CD4-positive, alpha-beta T cell treated with Interleukin-2 at 100 ng/mL for 4 hours (primary cell): ENCODE results near the gene PAFAH1B1.
A peak's percentile ranks its signal among the peaks of the same experiment; 100 is the strongest.

Source experiments
- DNase-seq: peaks from one replicate; pipeline ENCODE4 v3.0.0-alpha.2; 2020; ENCODE audit warnings: low spot score

PAFAH1B1 gene

DNA sequence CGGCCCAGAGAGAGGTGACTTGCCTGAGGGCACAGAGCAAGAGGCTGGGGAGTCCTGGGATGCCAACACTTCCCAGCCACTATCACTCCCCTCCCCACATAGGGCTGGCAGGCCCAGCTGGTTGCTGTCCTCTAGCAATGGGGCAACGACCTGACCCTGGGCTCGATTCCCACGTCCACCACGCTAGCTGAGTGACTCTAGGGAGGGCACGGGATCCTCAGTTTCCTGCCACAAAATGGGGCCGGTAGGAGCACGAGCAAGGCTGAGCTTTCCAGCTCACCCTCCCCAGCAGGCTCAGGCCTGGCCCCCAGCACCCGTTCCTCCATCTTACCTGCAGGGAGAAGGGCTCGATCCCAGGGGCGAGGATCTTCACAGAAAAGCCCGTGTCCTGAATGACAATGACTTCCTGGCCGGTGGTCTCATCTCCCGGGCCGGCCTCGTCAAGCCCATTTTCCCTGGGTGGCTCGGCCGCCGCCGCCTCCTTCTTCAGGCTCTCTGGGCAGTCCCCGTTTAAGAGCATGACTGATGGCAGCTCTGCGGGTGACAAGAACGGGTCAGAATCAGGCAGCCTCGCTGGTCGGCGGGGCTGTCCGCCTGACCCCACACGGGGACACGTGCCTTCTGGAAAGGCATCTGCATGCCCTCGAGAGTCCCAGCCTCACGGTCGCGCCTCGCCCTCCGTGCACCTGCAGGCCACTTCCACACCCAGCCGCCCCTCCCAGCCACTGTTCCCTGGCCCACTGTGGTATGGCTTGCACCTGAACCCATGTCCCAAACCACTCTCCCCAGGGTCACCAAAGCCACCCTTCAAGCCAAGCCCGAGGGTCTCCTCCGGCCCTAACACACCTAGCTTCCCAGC, 110.8 kb downstream of the PAFAH1B1 start:
- no peak for DNase-seq

DNA sequence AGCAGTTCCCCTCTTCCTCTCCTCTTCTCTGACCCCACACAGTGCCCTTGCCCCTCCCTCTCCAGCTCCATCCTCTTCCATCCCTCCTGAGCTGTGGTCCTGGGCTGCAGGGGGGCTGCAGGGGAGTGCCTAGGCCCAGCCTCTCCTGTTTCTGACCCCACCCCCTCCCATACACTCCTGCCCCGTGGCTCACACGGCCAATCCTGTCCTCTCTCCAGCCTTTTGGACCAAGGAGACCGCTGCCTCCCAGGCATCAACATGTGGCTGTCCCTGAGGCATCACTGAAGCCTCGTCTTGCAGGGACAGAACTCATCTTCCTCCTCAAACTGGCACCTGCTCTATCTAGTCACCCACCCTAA, 111.4 kb downstream of the PAFAH1B1 start:
- no peak for DNase-seq

DNA sequence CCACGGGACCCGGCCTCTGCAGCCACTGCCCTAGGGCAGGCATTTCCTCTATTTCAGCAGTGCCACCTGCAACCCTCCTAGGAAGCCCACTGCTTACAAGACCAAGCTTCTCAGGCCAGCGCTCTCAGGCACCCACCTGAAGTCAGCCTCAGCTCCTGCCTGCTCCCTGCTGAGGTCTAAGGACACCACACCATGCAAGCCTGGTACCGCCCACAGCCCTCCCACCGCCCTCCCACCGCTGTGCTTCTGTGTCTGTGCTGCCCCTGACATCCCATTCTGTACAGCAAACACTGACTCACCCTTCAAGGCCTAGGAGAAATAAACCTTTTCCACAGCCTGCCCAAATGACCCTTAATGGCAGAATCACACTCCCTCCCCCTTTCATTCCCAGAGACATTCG, 111.8 kb downstream of the PAFAH1B1 start:
- no peak for DNase-seq

DNA sequence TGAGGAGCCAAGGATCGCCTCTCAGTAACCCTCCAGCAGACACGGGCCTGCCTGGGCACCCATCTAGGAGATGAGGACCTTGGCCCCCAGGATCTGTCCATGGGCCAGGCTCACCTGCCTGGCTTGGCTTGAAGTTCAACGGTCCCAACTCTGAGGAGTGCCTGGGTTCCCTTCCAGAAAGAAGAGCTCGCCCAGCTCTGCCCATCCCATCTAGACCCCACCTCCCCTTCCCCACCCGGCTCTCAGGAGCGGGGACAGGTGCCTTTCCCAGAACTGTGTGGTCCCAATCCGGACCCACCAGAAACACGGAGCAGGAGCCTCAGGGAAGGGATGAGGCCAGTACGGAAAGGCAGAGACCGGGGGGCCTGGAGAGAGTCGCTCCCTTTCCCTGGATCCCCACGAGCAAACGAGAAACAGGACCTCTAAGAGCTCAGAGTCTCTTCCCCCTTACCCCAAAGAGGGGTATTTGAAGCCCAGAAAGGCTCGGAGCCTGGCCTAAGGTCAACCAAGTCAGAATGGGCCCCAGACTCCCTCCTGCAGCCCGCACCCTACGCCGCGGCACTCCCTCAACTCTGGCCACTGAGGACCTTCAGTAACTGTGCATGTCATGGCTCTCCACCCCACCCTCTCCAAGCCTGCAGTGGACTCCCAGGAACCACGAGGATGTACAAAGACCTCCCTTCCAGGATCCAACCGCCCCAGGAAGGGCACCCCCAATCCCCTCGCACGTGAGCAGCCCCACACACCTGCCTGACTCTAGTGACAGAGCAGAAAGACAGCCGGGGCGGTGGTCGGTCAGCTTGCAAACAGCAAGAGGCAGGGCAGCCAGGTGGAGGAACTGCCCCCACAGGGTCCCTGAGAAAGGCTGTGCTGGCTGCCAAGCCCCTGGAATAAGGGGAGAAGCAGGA, 112.7 kb downstream of the PAFAH1B1 start:
- DNase-seq, result no peak

DNA sequence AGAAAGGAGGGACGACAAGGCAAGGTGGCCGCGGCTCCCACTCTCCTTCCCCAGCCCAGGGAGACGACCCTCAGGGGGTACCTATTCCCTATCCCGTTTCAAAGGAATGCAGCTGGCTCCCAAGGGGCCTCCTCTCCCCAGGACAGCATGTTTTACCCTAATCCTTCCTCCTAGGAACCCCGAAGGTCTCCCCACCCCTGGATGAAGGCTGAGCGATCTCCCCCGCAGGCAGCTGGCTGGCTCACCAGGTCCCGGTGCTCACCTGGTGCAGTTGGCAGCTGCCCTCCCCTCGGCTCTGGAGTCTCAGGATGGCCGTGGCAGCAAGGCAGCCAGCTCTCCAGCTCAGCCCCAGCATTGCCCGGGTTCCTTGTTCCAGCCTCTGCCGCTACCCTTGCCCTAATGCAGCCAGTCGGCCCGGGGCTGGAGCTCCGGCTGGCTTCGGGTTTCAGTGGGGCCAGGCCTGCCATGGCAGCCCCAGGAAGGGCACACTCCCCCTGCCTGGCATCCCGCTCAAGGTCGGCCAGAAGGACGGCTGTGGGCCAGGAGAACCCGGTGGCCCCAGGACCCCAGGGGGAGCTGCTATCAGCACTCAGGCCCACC, 113.6 kb downstream of the PAFAH1B1 start:
- DNase-seq, result no peak

DNA sequence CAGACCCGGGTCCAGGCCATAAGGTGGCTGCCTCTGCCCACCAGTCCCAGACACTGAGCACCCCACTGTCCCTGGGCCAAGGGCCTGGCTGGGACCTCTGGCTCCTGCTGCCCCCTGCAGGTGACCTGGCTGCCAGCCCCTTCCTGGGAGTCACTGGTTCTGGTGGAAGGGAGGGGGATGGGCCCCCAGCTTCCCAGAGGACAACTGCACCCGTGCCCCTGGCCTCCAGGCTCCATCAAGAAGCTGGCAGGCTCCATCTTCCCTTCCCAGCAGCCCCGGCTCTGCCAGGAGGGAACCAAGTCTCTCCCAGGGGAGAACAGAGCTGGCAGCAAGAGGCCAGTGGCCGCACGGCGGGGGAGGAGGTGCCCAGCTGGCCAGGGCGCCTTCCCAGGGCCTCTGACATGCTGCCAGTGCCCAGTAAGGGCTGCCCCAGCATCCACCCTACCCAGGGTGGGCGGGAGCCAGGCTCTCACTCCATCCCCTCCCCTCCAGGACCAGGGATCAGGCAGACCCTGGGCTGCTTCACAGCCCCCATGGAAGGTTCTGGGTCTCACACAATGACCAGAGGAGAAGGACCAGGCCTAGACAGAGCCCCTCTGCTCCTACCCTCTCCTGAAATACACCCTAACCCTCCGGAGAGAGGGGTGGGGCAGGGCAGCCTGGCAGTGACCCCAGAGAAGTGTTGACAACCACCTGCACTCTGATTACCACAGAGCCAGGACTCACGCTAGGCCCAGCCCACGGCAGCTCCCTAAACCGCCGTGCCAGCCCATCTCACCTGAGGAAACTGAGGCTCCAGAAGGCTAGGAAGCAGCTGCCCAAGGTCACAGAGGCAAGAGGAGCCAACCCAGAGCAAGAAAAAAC, 114.5 kb downstream of the PAFAH1B1 start:
- no peak for DNase-seq

DNA sequence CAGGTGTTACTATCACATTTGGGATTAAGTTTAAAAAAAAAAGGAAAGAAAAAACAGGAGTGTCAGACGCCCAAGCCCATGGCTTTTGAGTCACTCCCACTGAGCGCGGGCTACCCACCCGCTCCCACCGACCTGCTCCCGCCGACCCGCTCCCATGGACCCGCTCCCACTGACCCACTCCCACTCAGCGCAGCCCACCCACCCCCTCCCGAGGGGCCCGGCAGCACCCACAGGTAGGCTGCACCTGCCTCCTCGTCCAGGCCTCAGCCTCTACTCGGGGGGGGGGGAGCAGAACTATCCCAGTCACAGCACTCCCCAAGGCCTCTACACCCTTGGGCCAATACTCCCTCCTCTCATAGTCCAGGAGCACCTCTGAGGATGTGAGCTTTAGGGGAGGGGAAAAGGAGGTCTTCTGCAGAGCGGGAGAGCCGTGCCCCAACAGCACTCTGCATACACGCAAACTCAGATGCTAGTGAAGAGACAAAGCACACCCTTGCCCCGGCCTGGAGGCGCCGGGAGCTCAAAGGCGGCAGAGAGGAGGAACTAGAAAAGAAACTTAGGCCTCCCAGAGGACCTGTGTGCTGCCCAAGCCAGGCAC, 115.2 kb downstream of the PAFAH1B1 start:
- DNase-seq, result no peak

DNA sequence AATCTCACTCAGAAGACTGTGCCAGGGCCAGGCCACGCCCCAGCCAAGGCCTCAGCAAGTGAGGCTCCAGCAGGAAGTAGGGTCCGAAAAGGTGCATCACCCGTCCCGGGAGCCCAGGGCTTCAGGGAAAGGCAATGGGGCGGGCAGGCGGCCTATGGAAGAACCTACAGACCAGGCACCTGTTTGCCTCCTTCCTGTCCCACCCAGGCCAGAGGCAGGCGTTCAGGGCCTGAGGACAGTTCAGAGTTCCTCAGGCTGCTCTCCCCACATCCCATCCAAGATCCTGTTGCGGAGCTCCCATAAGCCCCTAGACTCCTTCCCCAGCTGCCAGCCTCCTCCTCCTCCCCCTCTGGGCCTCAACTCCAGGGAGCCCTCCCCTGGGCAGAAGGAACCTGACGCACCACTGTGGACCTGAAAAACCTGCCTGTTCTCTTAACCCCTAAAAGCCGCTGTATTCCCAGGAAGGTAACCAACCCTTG, 115.8 kb downstream of the PAFAH1B1 start:
- no peak for DNase-seq

DNA sequence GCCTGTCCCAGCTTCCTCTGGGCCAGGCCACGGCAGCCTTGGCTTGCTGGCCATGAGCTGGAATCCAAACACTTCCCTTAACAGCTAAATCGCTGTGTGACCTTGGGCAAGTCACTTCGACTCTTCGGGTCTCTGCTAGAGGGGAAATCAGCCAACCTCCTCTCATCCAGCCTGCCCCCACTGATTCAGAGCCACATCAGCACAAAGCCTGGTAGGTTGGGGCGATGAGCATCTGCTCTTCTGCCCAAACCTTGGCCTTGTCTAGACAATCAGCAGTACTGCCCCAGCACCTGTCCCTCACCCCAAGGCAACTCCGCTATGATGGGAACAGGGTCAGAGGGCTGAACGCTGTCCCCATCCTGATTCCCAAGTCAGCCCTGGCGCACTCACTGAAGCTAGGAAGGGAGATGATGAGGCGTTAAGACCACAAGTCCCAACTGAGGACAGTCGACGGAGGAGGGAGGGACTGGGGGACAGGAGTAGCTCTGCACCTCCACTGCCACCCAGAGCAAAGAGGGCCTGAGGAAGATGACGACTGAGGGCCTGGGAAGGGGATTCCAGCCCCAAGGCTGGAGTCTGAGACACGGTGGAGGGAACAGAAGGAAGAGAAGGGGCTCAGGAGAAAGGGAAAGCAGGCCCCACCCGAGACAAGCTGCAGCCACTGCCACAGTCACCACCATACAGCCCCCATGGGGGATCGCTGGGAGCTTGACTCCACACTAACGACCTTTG, 116.8 kb downstream of the PAFAH1B1 start:
- no peak for DNase-seq

DNA sequence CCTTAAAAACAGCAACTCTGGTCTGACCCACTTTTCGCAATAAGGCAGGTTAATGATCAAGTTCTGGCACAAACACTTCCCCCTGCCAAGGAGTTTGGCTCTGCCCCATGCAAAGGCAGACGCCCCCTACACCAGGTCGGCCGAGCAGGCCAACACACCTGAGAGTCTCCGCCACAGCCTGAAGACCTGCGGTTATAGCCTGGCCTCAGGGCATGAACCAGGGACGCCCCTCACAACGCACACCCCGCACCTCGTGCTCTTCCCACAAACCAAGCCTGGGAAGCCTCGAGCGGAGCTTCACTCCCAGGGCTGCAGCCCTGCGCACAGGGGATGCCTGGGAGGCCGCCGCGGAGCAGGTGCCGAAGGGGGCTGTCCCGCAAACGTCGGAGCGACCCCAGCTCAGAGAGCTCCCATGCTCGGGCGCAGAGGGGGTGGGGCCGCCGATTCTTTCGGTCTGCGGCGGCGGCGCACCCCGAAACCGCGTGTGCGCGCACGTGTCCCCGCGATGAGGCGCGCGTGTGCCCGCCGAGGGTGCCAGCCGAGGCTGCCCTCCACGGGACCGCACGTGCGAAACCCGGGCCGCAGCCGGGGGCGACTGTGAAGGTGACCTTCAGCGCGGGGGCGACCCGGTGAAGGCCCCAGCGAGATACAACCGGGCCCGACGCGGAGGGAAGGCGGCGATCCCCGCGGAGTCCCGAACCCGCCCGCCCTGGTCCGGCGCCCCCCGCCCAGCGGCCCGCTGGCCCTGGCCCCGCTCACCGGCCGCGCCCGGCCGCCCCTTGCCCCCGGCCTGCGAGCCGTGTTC, 117.6 kb downstream of the PAFAH1B1 start:
- peak; percentile 12 for DNase-seq

DNA sequence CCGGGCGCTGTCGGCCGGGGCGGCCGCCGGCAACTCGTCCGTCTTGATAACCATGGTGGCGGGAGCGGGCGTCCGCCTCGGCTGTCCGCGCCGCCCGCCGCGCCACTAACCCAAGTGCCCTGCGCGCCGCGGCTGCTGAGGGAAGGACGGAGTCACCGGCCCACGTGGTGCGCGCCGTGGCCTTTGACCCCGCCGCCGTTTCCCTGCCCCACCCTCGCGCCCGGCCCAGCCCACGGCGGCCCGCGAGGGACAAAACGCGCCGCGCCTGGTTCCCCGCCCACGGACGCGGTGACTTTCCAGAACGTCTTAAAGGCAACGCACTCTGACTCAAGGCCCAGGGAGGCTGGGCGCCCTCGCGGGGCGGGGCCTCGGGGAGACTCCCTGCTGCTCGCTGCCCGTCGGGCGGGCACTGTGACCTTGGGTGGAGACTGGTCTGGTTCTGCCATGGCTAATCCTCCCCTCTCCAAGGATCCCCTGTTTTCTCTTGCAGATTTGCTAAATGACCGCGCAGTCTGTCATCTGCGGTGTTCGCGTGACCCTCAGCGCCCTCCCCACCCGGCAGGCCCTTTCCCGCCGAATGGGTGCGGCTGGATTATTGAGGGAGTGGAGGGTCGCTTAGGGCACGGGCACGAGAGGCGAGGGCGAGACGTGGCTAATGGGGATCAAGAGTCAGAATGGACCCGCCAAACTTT, 118.3 kb downstream of the PAFAH1B1 start, which contains the start of gene CLUH:
TSS of gene CLUH (minus strand) at position 157 of the 692 bp plus-strand sequence. CDS start at position 54, 103 bp downstream.
- peak; percentile 97 for DNase-seq

DNA sequence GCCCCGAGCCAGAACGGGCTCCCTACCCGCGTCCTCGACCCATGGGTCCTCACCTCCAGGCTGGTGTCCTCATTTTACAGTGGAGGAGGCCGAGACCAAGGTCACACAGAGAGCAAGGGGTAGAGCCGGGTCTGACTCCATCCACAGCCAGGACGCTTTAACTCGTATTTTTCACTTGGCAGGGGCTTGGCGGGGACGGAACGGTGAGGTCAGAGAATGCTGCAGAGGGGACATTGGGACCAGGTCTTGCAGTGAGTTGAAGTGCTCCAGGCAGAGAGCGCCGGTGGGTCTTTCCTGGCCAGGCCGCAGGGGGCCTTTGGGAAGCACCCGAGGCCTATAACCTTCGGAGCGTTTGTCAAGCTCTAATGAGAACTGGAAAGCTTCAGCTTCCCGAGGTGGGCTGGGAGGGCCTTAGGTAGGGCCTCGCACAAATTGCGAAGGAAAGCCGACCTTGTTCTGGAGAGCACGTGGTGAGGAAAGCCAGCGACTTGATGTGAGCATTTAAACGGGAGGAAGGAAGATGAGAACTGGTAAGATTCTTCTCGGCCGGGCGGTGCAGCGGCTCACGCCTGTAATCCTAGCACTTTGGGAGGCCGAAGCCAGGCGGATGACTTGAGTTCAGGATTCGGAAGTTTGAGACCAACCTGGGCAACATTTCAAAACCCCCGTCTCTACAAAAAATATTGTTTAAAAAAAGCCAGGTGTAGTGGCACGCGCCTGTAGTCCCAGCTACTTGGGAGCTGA, 119.0 kb downstream of the PAFAH1B1 start:
- no peak for DNase-seq

DNA sequence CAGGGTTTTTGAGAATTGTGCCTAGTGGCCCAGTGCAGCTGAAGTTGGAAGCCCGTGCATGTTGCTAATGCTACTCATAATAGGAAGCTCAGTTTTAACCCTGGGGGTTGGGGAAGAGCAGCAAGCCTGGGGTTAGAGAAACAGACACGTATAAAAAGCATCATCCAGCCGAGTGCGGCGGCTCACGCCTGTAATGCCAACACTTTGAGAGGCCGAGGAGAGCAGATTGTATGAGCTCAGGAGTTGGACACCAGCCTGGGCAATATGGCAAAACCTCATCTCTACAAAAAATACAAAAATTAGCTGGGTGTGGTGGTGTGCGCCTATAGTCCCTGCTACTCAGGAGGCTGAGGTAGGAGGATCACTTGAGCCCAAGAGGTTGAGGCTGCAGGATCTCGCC, 120.4 kb downstream of the PAFAH1B1 start:
- DNase-seq, result no peak

DNA sequence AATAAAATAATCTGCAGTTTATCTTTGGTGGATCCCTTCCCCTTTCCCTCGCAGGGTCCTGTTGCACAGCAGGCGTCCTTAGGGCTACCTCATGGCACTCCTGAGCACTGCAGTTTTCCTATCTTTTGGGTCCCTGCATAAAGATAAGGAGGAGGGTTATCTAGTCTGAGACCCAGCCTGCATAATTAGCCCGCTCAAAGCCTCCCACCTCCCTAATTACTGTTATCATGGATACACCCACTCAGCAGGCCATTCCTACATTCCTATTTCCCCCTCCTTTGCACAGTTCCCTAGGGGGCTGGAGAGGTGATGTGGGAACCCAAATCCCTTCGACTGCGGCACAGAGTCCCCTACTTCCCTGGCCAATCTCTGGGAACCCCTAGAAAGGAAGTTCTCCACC, 123.2 kb downstream of the PAFAH1B1 start:
- no peak for DNase-seq

DNA sequence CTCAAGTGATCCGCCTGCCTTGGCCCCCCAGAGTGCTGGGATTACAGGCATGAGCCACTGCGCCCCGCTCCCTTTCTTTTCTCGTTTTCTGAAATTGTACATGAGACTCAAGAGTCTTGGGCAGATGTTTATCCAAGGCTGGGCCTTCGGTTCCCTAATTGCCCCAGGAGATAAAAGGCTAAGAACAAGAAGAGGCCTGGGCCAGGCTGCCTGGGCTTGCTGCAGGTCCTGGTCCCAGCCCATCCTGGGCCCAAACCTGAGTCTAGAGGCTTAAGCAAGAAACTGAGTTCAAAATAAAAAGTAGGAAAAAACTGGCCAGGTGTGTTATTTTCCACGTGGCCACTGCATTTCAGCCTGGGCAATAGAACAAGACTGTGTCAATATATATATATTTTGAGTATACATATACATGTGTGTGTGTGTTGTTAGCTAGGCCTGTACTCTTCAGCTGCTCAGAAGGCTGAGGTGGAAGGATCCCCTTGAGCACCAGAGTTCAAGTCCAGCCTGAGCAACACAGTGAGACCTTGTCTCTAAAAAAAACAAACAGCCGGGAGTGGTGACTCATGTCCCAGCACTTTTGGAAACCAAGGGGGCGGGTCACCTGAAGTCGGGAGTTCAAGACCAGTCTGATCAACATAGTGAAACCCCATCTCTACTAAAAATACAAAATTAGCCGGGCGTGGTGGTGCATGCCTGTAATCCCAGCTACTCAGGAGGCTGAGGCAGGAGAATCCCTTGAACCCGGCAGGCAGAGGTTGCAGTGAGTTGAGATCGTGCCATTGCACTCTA, 124.9 kb downstream of the PAFAH1B1 start:
- DNase-seq, result no peak

DNA sequence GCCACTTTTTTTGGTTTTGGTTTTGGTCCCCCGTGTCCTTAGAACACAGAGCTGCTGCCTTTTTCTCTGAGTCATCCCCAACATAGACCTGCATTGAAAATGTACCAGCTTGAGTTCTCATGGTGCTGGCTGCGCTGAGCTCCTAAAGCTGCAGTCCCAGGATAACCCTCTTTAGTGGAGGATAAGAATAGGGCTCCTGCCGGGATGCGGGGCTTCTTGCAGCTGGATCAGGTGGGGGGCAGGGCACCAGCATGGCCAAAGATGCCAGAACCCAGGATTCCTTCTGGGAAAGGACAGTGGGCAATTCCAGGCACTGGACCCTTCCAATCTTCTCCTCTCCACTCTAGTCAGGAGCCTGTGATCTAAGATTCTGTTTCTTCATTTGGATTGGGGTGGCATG, 126.4 kb downstream of the PAFAH1B1 start:
- no peak for DNase-seq

DNA sequence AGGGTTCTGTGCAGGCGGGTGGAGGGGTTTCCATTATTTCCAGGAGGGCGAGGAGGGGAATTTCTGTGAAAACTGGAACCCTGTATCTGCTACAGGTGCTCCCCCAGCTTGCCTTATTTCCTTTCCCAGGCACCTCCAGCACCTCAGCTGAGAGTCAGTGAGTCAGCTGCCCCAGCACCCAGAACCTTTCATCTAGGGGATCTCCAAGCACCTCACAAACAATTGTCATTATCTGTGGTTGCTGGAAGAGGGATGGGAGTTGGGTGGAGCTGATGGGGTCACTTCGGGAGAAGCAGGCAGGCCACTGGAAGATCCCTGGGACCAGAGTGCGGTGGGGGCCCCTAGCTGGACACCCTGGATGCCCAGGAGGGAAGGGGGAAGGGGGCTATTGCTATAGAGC, 128.1 kb downstream of the PAFAH1B1 start:
- DNase-seq, result no peak
